Keratinocyte (primary cell): ENCODE measurements around the gene ZBED4. TPM values are rescaled to one million over a fixed set of nuclear protein-coding genes. Genes with fewer than 3 reads are reported as not detected.

Source experiments
- DNase-seq: peaks from one replicate; pipeline ENCODE4 v3.0.0-alpha.2; 2011; ENCODE audit warnings: low read depth, missing footprints, low spot score
- FAIRE-seq: peaks from 2 replicates; lab custom pipeline; 2011; peaks lifted over from hg19 to GRCh38; lab: Jason Lieb, UNC
- H2AFZ ChIP-seq: 2 replicates; pipeline ENCODE4 v1.6.0; 2012; ENCODE audit warnings: low read length, control low read depth, inconsistent platforms; ENCODE audit not compliant: control insufficient read depth
- H3K27ac ChIP-seq: 2 replicates; pipeline ENCODE4 v1.5.1; 2011; ENCODE audit warnings: low read length; ENCODE audit not compliant: control insufficient read depth, insufficient read depth
- H3K27me3 ChIP-seq: 3 replicates; pipeline ENCODE4 v1.6.0; 2011; ENCODE audit warnings: low read length; ENCODE audit not compliant: control insufficient read depth, insufficient read depth; ENCODE audit errors: extremely low read depth
- H3K36me3 ChIP-seq, 2 experiments: 2 replicates in 1 of 2; 3 replicates in 1 of 2; pipeline ENCODE4 v1.5.1; 2011; ENCODE audit warnings: low read length in 2 of 2, mild to moderate bottlenecking in 1 of 2; ENCODE audit not compliant: control insufficient read depth in 2 of 2, insufficient read depth in 2 of 2; ENCODE audit errors: extremely low read depth in 1 of 2
- H3K4me1 ChIP-seq: 3 replicates; pipeline ENCODE4 v1.5.1; 2011; ENCODE audit warnings: low read length; ENCODE audit not compliant: control insufficient read depth, insufficient read depth; ENCODE audit errors: extremely low read depth
- H3K4me2 ChIP-seq: 3 replicates; pipeline ENCODE4 v1.6.0; 2011; ENCODE audit warnings: low read depth, low read length; ENCODE audit not compliant: control insufficient read depth, insufficient read depth; ENCODE audit errors: extremely low read depth
- H3K4me3 ChIP-seq, 3 experiments: fragments of 200-600 bp in 1 of 3; sonication (generic) in 1 of 3; 2 replicates in 2 of 3; 3 replicates in 1 of 3; pipeline ENCODE4 v1.5.1; 2011 to 2016; ENCODE audit warnings: low read length in 3 of 3, mild to moderate bottlenecking in 3 of 3, control low read depth in 2 of 3, inconsistent platforms in 1 of 3, low read depth in 1 of 3, mixed read lengths in 1 of 3, mixed run types in 1 of 3, moderate library complexity in 1 of 3; ENCODE audit not compliant: control insufficient read depth in 2 of 3, insufficient read depth in 2 of 3; ENCODE audit errors: extremely low read depth in 1 of 3
- H3K79me2 ChIP-seq: 2 replicates; pipeline ENCODE4 v1.6.0; 2012; ENCODE audit warnings: low read length; ENCODE audit not compliant: control insufficient read depth, insufficient read depth
- H3K9ac ChIP-seq: 3 replicates; pipeline ENCODE4 v1.6.0; 2011; ENCODE audit warnings: low read length; ENCODE audit not compliant: control insufficient read depth, insufficient read depth; ENCODE audit errors: extremely low read depth
- H3K9me1 ChIP-seq: 3 replicates; pipeline ENCODE4 v1.6.0; 2011; ENCODE audit warnings: low read length; ENCODE audit not compliant: control insufficient read depth, insufficient read depth; ENCODE audit errors: extremely low read depth
- H3K9me3 ChIP-seq: 2 replicates; pipeline ENCODE4 v1.5.1; 2012; ENCODE audit warnings: low read depth, low read length; ENCODE audit not compliant: control insufficient read depth
- H4K20me1 ChIP-seq: 3 replicates; pipeline ENCODE4 v1.6.0; 2011; ENCODE audit warnings: low read length; ENCODE audit not compliant: control insufficient read depth, insufficient read depth; ENCODE audit errors: extremely low read depth
- CTCF ChIP-seq, 3 experiments: IDR thresholded peaks in 1 of 3; conservative IDR thresholded peaks in 1 of 3; optimal IDR thresholded peaks in 1 of 3; 2 replicates in 2 of 3; 3 replicates in 1 of 3; pipeline versions ENCODE3 to v1.5.1; 2011; ENCODE audit warnings: low read length in 3 of 3, mild to moderate bottlenecking in 3 of 3, moderate library complexity in 2 of 3, control low read depth in 1 of 3, inconsistent platforms in 1 of 3; ENCODE audit not compliant: insufficient read depth in 2 of 3; ENCODE audit errors: extremely low read depth in 1 of 3
- EZH2 ChIP-seq: IDR thresholded peaks from one replicate; pipeline ENCODE4 v1.6.1; 2012; ENCODE audit warnings: inconsistent platforms, mild to moderate bottlenecking, low read length, moderate library complexity
- dilution Hi-C: fragments of 300-500 bp; cut with MboI; formaldehyde crosslinking; loops from one replicate; pipeline ENCODE4 v1.7.0; 2020; ENCODE audit warnings: low sequenced_read_pairs; ENCODE audit not compliant: extremely low pct_ligation_motif_present
- polyA plus RNA-seq, 5 experiments: library from polyadenylated mRNA; depleted of rRNA in 3 of 5; stranded (reverse) in 3 of 5; stranded (forward) in 1 of 5; unstranded in 1 of 5; fragments of >200 nt; gene quantifications; 1 replicate in 1 of 5; 2 replicates in 3 of 5; 3 replicates in 1 of 5; pipeline versions ENCODE4 v1.2.1 to v1.2.3, GENCODE V29; 2011 to 2012; ENCODE audit warnings: missing spikeins in 2 of 5, low read depth in 1 of 5, low replicate concordance in 1 of 5

ZBED4 gene
- polyA plus RNA-seq, 1 donor (not counting 4 experiments of a cell fraction or from before 2014, with no cell fraction given): 7.1 TPM

- Histone ChIP-seq H3K36me3 (no peaks in the 10 kb centered on the region), H3K9ac (no peak overlapping the region), H4K20me1 (no peaks in the 10 kb centered on the region), H3K4me3 (no peak overlapping the region), H3K4me1 (peaks cover 11% of the 10 kb centered on the region), H3K4me2 (no peak overlapping the region), H3K79me2 (no peaks in the 10 kb centered on the region), H3K9me1 (no peaks in the 10 kb centered on the region), H2AFZ (no peak overlapping the region), H3K27ac (no peak overlapping the region), H3K9me3 (no peaks in the 10 kb centered on the region), H3K27me3 (no peaks in the 10 kb centered on the region)
- TF ChIP-seq CTCF (optimal IDR thresholded peaks at IDR 0.05 in 1 of 3, IDR thresholded peaks at IDR 0.05 in 1 of 3, conservative IDR thresholded peaks at IDR 0.05 in 1 of 3; ENCODE audit: extremely low read depth in 1 of 3, insufficient read depth in 2 of 3, low read length in 3 of 3) (no peak), EZH2 (no peak)
- DNase-seq: no peak
- dilution Hi-C loops: no loop called here
- FAIRE-seq: peak; percentile 76
Observed at GRCh38 chr22:49833340-49834007, 20.2 kb upstream of the ZBED4 start.

- no peak for TF ChIP-seq CTCF (optimal IDR thresholded peaks at IDR 0.05 in 1 of 3, IDR thresholded peaks at IDR 0.05 in 1 of 3, conservative IDR thresholded peaks at IDR 0.05 in 1 of 3; ENCODE audit: extremely low read depth in 1 of 3, insufficient read depth in 2 of 3, low read length in 3 of 3)
- TF ChIP-seq EZH2: no peak
- H3K4me3 ChIP-seq: no peak overlapping the region
- no peaks in the 10 kb centered on the region for H3K36me3 ChIP-seq
- no peaks in the 10 kb centered on the region for H3K9me1 ChIP-seq
- dilution Hi-C loops: no loop called here
- no peaks in the 10 kb centered on the region for H3K79me2 ChIP-seq
- H4K20me1 ChIP-seq: no peaks in the 10 kb centered on the region
- no peak overlapping the region for H3K27ac ChIP-seq
- H3K9me3 ChIP-seq: no peaks in the 10 kb centered on the region
- no peaks in the 10 kb centered on the region for H3K27me3 ChIP-seq
- peak overlapping the region; percentile 65 for H2AFZ ChIP-seq
- H3K9ac ChIP-seq: no peak overlapping the region
- FAIRE-seq (no peak), DNase-seq (no peak)
- H3K4me1 ChIP-seq: peaks cover 9% of the 10 kb centered on the region
- H3K4me2 ChIP-seq: peak overlapping the region; percentile 45
Observed at GRCh38 chr22:49838771-49839717, 14.6 kb upstream of the ZBED4 start.
